Measurements from ENCODE around the gene FADS2.

Gene FADS2

GRCh38 chr11:61832754-61833153, 4.7 kb downstream of the FADS2 start:
- TF ChIP-seq CTCF (IDR thresholded peaks at IDR 0.05; ENCODE audit: low read length, missing control alignments): no peak
- H3K4me3 ChIP-seq (replicated peaks; ENCODE audit: low read depth, low read length): no peak overlapping the region
- no peak for DNase-seq (ENCODE audit: low read depth)

- TF ChIP-seq CTCF (IDR thresholded peaks at IDR 0.05; ENCODE audit: low read length, missing control alignments): no peak
- no peak overlapping the region for H3K4me3 ChIP-seq (replicated peaks; ENCODE audit: low read depth, low read length)
- no peak for DNase-seq (ENCODE audit: low read depth)
These were observed 5.4 kb downstream of the FADS2 start for GRCh38 chr11:61833471-61833870.

GRCh38 chr11:61833926-61834277, 5.8 kb downstream of the FADS2 start:
- peak; percentile 18 for DNase-seq (ENCODE audit: low read depth)
- H3K4me3 ChIP-seq (replicated peaks; ENCODE audit: low read depth, low read length): no peak overlapping the region
- no peak for TF ChIP-seq CTCF (IDR thresholded peaks at IDR 0.05; ENCODE audit: low read length, missing control alignments)

GRCh38 chr11:61834278-61835048, 6.4 kb downstream of the FADS2 start:
- DNase-seq (ENCODE audit: low read depth): peak; percentile 91
- no peak for TF ChIP-seq CTCF (IDR thresholded peaks at IDR 0.05; ENCODE audit: low read length, missing control alignments)
- peak overlapping the region; percentile 12 for H3K4me3 ChIP-seq (replicated peaks; ENCODE audit: low read depth, low read length)

GRCh38 chr11:61836193-61836592, 8.1 kb downstream of the FADS2 start:
- TF ChIP-seq CTCF (IDR thresholded peaks at IDR 0.05; ENCODE audit: low read length, missing control alignments): no peak
- H3K4me3 ChIP-seq (replicated peaks; ENCODE audit: low read depth, low read length): no peak overlapping the region

GRCh38 chr11:61837411-61838005, 9.4 kb downstream of the FADS2 start:
- H3K4me3 ChIP-seq (replicated peaks; ENCODE audit: low read depth, low read length): no peak overlapping the region
- no peak for DNase-seq (ENCODE audit: low read depth)
- TF ChIP-seq CTCF (IDR thresholded peaks at IDR 0.05; ENCODE audit: low read length, missing control alignments): no peak

More at GRCh38 chr11:61836193-61836592, 8.1 kb downstream of the FADS2 start:
- DNase-seq (ENCODE audit: low read depth): no peak

GRCh38 chr11:61838501-61838900, 10.4 kb downstream of the FADS2 start:
- no peak for TF ChIP-seq CTCF (IDR thresholded peaks at IDR 0.05; ENCODE audit: low read length, missing control alignments)
- H3K4me3 ChIP-seq (replicated peaks; ENCODE audit: low read depth, low read length): no peak overlapping the region

More at GRCh38 chr11:61838501-61838900, 10.4 kb downstream of the FADS2 start:
- no peak for DNase-seq (ENCODE audit: low read depth)

All from fibroblast of pulmonary artery (primary cell).